HG03066 (cell line): ENCODE measurements around the gene CDCA3.

ENCODE experiments used
- ATAC-seq: cut with Tn5 transposase; IDR thresholded peaks from one replicate; pipeline ENCODE4 v1.9.1; 2021; ENCODE audit warnings: low read depth; ENCODE audit not compliant: unreplicated experiment

The CDCA3 gene

GRCh38 chr12:6834873-6835272, 16.2 kb downstream of the CDCA3 start:
- no peak for ATAC-seq

GRCh38 chr12:6834254-6834653, 16.8 kb downstream of the CDCA3 start:
- no peak for ATAC-seq

DNA sequence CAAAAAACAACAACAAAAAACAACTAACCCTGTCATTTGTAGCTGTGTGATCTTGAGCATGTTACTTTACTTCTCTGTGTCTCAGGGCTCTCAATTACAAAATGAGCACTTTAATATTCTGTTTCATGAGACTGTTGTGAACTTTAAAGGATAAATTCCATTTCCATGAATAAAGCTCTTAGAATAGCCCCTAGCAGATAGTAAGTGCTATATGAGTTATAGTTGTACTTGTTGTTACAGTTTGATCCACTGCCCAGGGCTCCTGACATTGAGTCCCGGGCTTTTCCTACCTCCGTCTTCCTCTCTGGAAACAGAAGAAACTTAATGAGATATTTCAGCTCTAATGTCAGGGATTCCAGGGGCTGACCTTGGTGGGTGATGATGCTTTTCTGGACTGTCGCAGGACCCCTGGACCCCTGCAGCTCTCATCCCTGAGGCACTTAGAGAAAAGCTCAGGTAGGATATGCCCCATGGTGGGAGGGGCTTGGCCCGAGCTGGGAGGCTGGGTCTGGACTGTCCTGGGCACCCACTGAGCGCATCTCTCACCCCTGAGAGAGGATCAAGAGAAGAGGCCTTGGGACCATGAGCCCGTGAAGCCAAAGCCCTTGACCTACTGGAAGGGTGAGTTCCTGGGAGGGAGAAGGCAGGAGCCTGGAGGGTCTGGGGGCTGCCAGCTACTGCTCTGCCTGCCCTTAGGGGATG, 17.7 kb downstream of the CDCA3 start:
- no peak for ATAC-seq

- ATAC-seq: no peak
These were observed 19.0 kb downstream of the CDCA3 start for GRCh38 chr12:6832125-6832524.

GRCh38 chr12:6831450-6831995, 19.6 kb downstream of the CDCA3 start:
- no peak for ATAC-seq

DNA sequence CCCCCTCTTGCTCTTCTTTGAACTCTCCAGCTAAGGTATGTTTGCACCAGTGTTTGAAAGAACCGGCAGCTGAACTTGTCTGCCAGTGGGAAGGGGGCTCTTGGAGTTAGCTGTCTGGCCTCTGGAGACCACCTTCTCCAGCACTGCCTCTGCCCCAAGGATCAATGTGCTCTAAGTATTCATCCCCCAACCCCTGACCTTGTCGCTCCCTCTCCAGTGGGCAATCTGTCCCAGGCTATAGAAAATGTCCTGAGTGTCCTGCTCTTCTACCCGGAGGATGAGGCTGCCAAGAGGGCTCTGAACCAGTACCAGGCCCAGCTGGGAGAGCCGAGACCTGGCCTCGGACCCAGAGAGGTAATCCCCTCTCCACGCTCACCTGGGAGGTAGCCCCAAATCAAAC, 20.1 kb downstream of the CDCA3 start:
- no peak for ATAC-seq

DNA sequence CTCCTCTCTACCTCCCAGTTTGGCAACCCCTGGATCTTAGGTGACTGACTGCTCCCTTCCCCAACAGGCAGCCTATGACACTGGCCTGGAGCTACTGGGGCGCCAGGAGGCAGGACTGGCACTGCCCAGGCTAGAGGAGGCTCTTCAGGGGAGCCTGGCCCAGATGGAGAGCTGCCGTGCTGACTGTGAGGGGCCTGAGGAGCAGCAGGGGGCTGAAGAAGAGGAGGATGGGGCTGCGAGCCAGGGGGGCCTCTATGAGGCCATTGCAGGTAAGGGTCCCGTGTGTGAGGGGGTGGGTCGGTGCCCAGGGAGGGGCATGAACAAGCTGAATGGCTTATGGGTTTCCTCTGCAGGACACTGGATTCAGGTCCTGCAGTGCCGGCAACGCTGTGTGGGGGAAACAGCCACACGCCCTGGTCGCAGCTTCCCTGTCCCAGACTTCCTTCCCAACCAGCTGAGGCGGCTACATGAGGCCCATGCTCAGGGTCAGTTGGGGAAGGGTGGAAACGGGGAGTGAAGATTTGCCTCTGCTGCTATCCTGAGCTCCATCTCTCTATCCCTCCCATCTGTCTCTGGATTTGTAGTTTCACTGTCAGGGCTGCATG, 20.7 kb downstream of the CDCA3 start:
- no peak for ATAC-seq

DNA sequence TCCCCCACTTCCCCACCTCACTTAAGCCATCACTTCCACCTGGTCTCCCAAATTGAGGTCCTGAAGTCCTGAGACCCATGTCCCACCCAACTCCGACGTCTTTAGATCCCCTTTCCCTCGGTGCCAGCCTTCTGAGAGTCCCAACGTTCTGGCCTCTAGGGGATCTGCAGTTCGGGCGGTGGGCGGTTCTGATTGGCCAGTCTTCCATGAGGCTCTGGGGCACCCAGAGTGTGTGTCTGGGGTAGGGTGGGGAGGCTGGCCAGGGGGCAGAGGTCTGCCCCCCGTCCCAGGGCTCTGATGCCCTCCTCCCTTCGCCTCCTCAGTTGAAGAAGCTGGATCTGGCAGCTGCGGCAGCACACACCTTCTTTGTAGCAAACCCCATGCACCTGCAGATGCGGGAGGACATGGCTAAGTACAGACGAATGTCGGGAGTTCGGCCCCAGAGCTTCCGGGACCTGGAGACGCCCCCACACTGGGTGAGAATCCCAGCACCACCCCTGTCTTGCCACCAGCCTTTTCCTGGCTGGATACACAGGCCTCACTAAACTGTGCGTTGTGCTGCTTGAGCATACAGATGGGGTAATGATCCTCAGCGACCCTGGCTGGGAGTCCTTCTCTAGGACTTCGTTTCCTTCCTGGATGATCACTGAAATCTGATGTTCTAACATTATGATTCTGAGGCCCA, 21.4 kb downstream of the CDCA3 start:
- no peak for ATAC-seq

- ATAC-seq: no peak
These were observed 22.1 kb downstream of the CDCA3 start for GRCh38 chr12:6828781-6829535.

DNA sequence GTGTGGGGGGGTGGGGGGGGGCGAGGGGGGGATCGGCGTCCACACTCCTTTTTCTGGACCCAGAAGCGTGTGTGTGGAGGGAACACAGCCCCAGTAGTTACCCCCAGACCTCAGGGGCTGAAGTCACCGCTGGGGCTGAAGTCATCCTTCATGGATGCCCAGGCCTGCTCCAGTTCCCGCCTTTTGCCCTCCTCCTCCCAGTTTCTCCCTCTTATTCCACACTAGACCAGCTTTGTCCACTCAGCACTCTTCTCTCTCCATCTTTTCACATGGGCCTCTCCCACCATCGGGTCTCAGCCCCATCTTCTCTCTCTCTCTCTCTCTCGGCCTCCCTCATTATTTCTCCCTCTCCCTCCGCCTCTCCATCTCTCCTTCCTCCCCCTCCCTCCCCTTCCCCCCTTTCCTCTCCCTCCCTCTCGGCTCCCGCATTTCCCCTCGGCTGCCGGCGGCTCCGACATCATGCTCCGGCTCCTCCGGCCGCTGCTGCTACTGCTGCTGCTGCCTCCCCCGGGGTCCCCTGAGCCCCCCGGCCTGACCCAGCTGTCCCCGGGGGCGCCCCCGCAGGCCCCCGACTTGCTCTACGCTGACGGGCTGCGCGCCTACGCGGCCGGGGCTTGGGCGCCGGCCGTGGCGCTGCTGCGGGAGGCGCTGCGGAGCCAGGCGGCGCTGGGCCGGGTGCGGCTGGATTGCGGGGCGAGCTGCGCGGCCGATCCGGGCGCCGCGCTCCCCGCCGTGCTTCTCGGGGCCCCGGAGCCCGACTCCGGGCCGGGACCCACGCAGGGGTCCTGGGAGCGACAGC, 22.9 kb downstream of the CDCA3 start, which contains the start of gene P3H3:
Gene P3H3, plus strand, starts transcription at position 426 of the 799 bp plus-strand sequence. Its CDS starts 34 bp downstream, at position 460.
- ATAC-seq: no peak

- ATAC-seq: no peak
These were observed 23.6 kb downstream of the CDCA3 start for GRCh38 chr12:6827437-6827911.

DNA sequence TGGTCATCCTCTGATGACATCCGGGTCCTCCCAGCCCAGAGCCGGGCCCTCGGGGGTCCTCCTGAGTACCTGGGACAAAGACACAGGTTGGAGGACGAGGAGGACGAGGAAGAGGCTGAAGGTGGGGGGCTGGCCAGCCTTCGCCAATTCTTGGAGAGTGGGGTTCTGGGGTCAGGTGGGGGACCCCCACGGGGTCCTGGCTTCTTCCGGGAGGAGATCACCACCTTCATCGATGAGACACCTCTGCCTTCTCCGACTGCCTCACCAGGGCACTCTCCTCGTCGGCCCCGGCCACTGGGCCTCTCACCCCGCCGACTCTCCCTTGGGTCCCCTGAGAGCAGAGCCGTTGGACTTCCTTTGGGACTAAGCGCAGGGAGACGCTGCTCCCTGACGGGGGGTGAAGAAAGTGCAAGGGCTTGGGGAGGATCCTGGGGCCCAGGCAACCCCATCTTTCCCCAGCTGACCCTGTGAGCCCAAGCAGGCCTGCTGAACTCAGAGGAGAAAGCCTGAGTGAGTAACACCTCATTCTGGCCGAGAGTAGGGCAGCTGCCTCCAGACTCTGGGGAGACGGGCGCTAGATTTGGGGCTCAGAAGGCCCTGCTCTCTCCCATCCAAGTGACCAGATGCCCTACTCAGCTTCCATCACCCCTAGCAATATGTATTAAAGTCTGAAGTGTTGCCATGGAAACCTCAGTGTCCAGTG, 24.2 kb downstream of the CDCA3 start:
- no peak for ATAC-seq

GRCh38 chr12:6826125-6826733, 24.9 kb downstream of the CDCA3 start:
- ATAC-seq: no peak

DNA sequence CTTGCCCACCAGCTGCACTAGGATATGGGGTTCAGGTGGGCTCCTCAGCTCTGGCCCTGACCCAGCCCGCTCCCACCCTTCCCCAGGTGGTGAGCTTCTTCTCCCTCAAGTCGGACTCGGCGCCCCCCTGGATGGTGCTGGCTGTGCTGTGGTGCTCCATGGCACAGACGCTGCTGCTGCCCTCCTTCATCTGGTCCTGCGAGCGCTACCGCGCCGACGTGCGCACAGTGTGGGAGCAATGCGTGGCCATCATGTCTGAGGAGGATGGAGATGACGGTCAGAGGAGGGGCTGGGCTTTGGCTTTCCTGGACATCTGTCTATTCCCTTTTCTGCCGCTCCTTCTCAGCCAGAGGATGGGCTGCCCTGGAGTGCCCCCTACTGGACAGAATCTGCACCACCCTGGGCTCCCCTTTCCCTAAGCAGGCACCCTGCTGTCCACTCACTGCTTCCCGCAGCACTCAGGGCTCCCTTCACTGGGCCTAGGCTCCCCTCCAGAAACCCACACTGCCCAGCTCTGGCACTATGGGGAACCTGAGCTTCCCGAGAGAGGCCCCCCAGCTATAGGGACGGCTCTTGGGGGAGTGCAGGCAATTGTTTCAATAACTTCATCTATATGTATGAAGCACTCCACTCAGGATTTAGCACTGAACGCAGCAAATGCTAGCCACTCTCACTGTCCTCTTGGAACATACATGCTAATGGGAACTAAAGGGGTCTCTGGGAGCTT, 25.5 kb downstream of the CDCA3 start:
- no peak for ATAC-seq

- ATAC-seq: no peak
These were observed 26.1 kb downstream of the CDCA3 start for GRCh38 chr12:6824901-6825381.

GRCh38 chr12:6824085-6824775, 26.9 kb downstream of the CDCA3 start:
- ATAC-seq: no peak
